Dedifferentiated amniotic fluid mesenchymal stem cell (primary cell): ENCODE measurements around the gene RARB.

Source experiments
- DNase-seq: peaks from one replicate; pipeline ENCODE4 v3.0.0-alpha.2; 2016; ENCODE audit errors: extremely low spot score

The RARB gene

GRCh38 chr3:25472731-25473130, 44.7 kb downstream of the RARB start:
- DNase-seq = no peak

GRCh38 chr3:25473246-25473645, 45.2 kb downstream of the RARB start:
- no peak for DNase-seq

- no peak for DNase-seq
These were observed 46.0 kb downstream of the RARB start for GRCh38 chr3:25474052-25474451.

GRCh38 chr3:25476639-25477038, 48.6 kb downstream of the RARB start:
- DNase-seq = no peak

- no peak for DNase-seq
These were observed 50.2 kb downstream of the RARB start for GRCh38 chr3:25478211-25478757.

- no peak for DNase-seq
These were observed 51.1 kb downstream of the RARB start for GRCh38 chr3:25478964-25479726.

GRCh38 chr3:25479727-25480010, 51.6 kb downstream of the RARB start:
- no peak for DNase-seq

GRCh38 chr3:25480811-25481210, 52.7 kb downstream of the RARB start:
- no peak for DNase-seq

GRCh38 chr3:25481386-25481785, 53.3 kb downstream of the RARB start:
- DNase-seq = no peak

GRCh38 chr3:25483456-25483855, 55.4 kb downstream of the RARB start:
- DNase-seq = no peak

GRCh38 chr3:25485673-25486072, 57.6 kb downstream of the RARB start:
- DNase-seq = no peak

- no peak for DNase-seq
These were observed 58.9 kb downstream of the RARB start for GRCh38 chr3:25486932-25487331.

- DNase-seq = no peak
These were observed 62.0 kb downstream of the RARB start for GRCh38 chr3:25489858-25490593.

- DNase-seq = no peak
These were observed 65.2 kb downstream of the RARB start for GRCh38 chr3:25493246-25493645.

GRCh38 chr3:25493786-25494185, 65.7 kb downstream of the RARB start:
- DNase-seq = no peak

- no peak for DNase-seq
These were observed 67.2 kb downstream of the RARB start for GRCh38 chr3:25495304-25495703.

- no peak for DNase-seq
These were observed 67.7 kb downstream of the RARB start for GRCh38 chr3:25495726-25496253.

- no peak for DNase-seq
These were observed 69.0 kb downstream of the RARB start for GRCh38 chr3:25497096-25497495.

GRCh38 chr3:25500706-25501210, 72.7 kb downstream of the RARB start:
- DNase-seq = no peak

GRCh38 chr3:25502233-25502632, 74.2 kb downstream of the RARB start:
- no peak for DNase-seq

GRCh38 chr3:25503898-25504301, 75.8 kb downstream of the RARB start:
- DNase-seq = no peak

- DNase-seq = no peak
These were observed 77.5 kb downstream of the RARB start for GRCh38 chr3:25505581-25505980.

- DNase-seq = no peak
These were observed 79.7 kb downstream of the RARB start for GRCh38 chr3:25507811-25508210.
